GM18858 (cell line): ENCODE data around the gene NBPF1.
"Not testable (repeated sequence)": the region's sequence is repeated elsewhere in the genome, so short reads cannot be mapped to it uniquely, and the experiment has no call there.

Experiments used
- ATAC-seq: cut with Tn5 transposase; IDR thresholded peaks from one replicate; pipeline ENCODE4 v1.9.1; 2021; ENCODE audit not compliant: unreplicated experiment

Gene NBPF1

GRCh38 chr1:16519255-16519951 lies 94.0 kb downstream of the NBPF1 start:
- not testable (repeated sequence) for ATAC-seq

GRCh38 chr1:16518913-16519254 lies 94.5 kb downstream of the NBPF1 start:
- ATAC-seq: not testable (repeated sequence)

DNA sequence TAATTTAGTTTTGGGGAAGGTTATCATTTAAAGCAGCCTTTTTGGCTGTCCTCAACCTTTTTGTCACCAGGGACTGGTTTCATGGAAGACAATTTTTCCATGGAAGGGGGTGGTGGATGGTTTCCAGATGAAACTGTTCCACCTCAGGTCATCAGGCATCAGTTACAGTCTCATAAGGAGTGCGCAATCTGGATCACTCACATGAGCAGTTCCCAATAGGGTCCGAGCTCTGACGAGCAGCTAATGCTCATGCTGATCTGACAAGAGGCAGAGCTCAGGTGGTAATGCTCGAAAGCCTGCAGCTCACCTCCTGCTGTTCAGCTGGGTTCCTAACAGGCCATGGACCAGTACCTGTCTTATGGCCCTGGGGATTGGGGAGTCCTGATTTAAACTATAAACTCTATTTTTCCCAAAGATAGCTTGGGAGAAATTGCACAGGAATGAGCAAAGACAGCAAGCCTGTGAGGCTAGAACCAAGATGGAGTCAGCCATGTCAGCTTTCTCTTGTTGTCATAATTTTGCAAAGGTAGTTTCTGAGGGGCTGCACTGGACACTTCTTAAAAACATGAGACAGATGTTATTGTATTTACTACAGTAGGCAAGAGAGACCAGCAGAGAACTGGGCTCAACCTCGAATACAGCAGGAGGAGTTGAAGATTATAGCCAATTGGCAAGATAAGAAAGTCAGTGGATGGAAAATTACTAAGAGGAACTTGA lies 96.5 kb downstream of the NBPF1 start:
- ATAC-seq: not testable (repeated sequence)

GRCh38 chr1:16514107-16515055 lies 99.0 kb downstream of the NBPF1 start, which contains the start of gene RNU1-1:
Gene RNU1-1 (minus strand): TSS chr1:16514285.
- ATAC-seq: not testable (repeated sequence)

DNA sequence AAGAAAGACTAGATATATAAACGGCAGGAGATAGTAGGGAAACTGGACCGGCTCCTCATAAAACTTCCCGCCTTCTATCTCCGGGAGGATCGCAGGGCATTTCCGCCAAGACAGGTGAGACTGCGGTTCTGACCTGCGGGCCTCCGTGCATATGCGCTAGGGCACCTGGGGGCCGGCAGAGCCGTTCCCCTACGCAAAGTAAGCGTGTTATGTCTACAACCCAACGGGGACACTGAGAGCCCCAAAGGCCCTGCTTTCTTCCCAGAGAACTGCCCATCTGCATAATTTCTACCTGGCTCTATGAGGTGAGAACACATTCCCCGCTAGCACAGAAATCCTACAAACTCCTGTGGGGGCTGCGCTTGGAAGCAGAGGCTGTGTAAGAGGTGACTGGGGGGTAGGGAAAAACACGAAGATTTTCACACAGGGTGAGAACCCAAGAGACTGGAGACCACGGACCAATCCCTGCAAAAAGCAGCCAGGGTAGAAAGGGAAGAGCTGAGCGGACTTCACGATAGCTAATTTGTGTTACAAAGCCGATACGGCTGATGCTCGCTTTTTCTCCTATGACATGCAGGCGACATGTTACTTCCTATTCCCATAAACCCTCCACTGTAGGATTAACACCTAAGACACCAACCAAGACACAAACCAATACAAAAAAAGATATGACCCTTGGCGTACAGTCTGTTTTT lies 99.8 kb downstream of the NBPF1 start:
- peak; percentile 87 for ATAC-seq

- not testable (repeated sequence) for ATAC-seq
These were observed 100.5 kb downstream of the NBPF1 start for GRCh38 chr1:16512624-16513411.
